Bone marrow (tissue), 2 donors: ENCODE results near the gene SOX15.
"Not testable (repeated sequence)": the region's sequence is repeated elsewhere in the genome, so short reads cannot be mapped to it uniquely, and the experiment has no call there.

Source experiments
- DNase-seq, 2 donors: peaks; one replicate each; lab custom pipeline; 2025; lab: John Stamatoyannopoulos, UW

SOX15 gene

DNA sequence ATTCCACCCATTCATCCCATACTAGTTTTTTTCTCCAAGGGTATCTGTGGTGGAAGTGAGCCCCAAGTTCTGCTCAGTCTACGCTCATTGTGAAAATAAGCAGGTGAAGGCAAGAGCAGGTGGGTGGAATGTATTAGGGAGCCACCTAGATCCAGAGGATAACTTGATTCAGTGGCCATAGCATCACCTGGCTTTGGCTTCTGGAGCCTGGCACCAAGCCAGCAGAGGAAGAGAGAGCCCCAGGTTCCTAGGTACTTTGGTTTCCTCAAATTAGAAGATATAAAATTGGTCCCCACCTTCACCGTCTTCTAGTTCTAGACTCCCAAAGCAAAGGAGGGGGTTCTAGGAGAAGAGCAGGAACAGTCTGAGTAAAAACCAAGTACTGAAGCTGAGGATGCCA, 20.7 kb upstream of the SOX15 start:
- no peak for DNase-seq

DNA sequence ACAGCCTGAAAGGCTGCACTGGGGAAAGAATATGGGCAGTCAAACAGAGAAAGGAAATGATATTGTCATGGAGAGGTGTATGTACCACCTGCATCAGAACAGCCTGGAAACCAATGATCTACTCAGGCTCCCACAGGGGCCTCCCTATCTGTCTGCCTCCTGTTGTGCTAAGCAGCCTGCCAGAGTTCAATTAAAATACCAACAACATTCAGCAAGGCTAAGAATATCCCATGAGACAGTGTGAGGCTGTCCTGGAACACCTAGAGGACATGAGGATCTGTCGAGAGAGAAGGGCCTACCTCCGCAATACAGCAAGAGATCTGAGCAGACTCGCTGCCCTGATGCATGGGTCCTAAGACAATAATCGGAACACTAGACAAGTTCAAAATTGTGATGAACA, 16.4 kb upstream of the SOX15 start:
- DNase-seq: no peak

GRCh38 chr17:7597561-7597960, 7.7 kb upstream of the SOX15 start:
- not testable (repeated sequence) for DNase-seq

GRCh38 chr17:7593296-7593695, 3.4 kb upstream of the SOX15 start:
- no peak for DNase-seq

DNA sequence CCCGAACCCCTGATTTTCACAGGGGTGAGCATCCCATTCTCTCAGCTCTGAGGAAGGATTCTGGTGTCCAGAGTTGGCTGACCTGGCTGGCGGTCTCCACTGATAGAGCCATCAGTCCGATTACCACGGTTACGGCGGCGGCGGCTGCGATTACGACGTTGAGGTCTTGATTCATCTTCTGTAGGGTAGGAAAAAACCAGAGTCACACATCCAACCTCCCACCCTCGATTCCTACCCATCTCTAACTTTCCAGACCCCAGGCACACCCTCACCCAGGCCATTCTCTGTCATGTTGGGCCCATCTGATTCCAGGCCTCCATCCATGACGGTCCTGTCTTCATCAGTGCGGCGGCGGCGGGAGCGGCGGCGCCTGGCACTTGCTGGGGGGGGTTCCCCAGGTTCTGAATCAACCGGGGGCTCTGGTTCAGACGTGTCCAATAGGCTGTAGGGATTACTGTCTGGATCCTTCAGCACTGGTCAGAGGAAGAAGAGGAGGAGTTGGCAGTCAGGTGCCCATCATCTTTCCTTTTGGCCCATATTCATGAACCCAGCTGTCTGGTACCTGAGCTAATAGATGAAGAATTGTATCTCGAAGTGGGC, 2.6 kb upstream of the SOX15 start:
- no peak for DNase-seq

GRCh38 chr17:7591596-7591995, 1.7 kb upstream of the SOX15 start:
- DNase-seq: no peak

- no peak for DNase-seq
These were observed 849 bp upstream of the SOX15 start for GRCh38 chr17:7590743-7591142.

- DNase-seq: peak; percentile 41 to 56
These were observed 558 bp downstream of the SOX15 start for GRCh38 chr17:7589204-7589868.

- DNase-seq: no peak
These were observed 1.2 kb downstream of the SOX15 start for GRCh38 chr17:7588553-7589203.

GRCh38 chr17:7587420-7588151, 2.3 kb downstream of the SOX15 start:
- DNase-seq: peak in 1 of 2 donors; percentile 32

- DNase-seq: no peak
These were observed 3.0 kb downstream of the SOX15 start for GRCh38 chr17:7586673-7587419.

- DNase-seq: peak; percentile 94 to 97
These were observed 6.4 kb downstream of the SOX15 start, which contains the start of gene MPDU1 for GRCh38 chr17:7583253-7584109. TSS of gene MPDU1 (plus strand) at chr17:7583852. CDS start at chr17:7583863, 11 bp downstream.

DNA sequence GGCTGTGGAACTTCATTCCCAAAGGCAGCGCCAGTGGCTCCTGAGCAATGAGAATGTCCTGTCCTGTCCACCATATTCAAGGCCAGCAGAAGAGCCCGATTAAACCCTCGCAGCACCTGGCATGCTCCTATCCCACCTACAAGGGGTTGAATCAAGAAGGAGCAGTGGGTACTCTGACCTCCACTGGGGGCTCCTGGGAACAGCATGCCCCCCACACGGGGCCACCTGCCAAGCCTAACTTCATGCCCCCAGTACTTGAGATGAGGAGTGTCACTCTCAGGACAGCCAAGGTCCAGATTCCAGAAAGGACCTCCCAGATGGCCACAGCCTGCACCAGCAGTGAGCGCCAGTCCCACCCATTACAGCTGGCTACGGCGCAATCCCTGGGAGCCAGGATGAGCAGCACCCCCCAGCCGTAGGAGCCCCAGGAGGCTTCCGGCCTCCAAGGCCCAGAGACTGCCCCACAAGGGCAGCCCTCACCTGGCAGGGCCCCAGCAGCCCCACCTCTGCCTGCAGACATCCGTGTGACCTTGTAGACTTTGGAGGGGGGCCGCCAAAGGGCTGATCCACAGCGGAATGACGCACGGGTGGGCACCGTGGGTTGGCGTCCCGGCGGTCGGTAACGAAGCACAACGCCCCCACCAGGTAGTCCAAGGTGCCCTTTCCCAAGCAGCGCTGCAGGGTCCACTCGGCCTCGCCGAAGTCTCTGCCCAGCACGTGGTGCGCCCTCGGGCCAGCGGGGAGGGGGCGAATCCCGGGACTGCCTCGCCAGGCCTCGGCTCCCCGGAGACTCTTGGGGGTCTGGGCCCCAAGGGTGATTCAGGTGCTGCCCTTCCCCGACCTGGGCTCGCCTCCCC, 7.3 kb downstream of the SOX15 start:
- DNase-seq: no peak

DNA sequence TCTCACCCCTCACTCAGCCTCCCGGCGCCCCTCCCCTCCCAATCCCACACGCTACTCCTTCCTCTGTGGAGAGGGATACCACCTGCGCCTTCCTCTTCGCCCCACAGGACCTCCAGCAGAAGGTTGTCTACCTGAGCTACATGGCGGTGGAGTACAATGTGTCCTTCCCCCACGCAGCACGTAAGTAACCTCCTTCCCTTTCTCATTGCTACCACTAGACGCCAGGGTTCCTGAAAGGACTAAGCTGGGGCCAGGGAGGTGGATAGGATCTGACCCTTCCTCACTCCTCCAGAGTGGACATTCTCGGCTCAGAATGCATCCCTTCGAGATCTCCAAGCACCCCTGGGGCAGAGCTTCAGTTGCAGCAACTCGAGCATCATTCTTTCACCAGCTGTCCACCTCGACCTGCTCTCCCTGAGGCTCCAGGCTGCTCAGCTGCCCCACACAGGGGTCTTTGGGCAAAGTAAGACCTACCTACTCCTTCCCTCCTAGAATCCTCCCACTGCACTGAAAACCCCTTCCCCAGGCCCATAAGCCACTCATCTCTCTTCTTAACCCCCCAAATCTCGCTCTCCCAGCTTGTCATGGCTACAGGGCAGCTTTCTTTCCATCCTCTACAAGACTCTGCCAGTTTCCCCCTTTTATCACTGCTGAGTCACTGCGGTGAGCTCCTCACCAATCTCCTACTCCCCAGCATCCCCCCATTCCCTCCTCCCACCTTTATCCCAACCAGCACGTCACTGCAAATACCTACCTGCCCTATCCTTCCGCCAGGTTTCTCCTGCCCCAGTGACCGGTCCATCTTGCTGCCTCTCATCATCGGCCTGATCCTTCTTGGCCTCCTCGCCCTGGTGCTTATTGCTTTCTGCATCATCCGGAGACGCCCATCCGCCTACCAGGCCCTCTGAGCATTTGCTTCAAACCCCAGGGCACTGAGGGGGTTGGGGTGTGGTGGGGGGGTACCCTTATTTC, 9.0 kb downstream of the SOX15 start:
- DNase-seq: peak in 1 of 2 donors; percentile 8

DNA sequence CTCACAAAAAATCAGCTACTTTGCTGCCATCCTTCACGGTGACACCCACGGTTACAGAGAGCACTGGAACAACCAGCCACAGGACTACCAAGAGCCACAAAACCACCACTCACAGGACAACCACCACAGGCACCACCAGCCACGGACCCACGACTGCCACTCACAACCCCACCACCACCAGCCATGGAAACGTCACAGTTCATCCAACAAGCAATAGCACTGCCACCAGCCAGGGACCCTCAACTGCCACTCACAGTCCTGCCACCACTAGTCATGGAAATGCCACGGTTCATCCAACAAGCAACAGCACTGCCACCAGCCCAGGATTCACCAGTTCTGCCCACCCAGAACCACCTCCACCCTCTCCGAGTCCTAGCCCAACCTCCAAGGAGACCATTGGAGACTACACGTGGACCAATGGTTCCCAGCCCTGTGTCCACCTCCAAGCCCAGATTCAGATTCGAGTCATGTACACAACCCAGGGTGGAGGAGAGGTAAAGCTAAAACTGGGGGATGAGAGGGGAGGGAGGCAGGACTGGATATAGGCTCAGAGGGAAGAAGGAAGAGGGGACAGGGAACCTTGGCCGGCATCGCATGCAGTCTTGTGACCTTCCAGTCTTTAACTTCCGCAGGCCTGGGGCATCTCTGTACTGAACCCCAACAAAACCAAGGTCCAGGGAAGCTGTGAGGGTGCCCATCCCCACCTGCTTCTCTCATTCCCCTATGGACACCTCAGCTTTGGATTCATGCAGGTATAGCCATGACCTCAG, 9.9 kb downstream of the SOX15 start:
- DNase-seq: peak in 1 of 2 donors; percentile 57

DNA sequence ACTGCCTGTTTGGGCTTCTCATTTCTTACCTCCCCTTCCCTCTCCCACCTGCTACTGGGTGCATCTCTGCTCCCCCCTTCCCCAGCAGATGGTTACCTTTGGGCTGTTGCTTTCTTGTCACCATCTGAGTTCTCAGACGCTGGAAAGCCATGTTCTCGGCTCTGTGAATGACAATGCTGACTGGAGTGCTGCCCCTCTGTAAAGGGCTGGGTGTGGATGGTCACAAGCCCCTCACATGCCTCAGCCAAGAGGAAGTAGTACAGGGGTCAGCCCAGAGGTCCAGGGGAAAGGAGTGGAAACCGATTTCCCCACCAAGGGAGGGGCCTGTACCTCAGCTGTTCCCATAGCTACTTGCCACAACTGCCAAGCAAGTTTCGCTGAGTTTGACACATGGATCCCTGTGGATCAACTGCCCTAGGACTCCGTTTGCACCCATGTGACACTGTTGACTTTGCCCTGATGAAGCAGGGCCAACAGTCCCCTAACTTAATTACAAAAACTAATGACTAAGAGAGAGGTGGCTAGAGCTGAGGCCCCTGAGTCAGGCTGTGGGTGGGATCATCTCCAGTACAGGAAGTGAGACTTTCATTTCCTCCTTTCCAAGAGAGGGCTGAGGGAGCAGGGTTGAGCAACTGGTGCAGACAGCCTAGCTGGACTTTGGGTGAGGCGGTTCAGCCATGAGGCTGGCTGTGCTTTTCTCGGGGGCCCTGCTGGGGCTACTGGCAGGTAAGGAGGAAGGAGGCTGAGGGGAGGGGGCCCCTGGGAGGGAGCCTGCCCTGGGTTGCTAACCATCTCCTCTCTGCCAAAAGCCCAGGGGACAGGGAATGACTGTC, 10.7 kb downstream of the SOX15 start, which contains the start of gene CD68:
CD68 (plus strand) TSS at position 638 of the 833 bp plus-strand sequence; CDS start at position 678, 40 bp downstream.
- peak; percentile 57 to 89 for DNase-seq
